ENCODE data around the gene REST. TPM values are rescaled to one million over a fixed set of nuclear protein-coding genes. Genes with fewer than 3 reads are reported as not detected.

Gene REST
- total and polyA plus RNA-seq, 8 donors, result 3.1 to 79.7 (median 37.1) TPM

- no peak overlapping the region for H3K27ac ChIP-seq
- no peaks in the 10 kb centered on the region for H3K36me3 ChIP-seq
- TF ChIP-seq EP300 (IDR thresholded peaks at IDR 0.05) (no peak), CTCF (IDR thresholded peaks at IDR 0.05) (no peak), POLR2A (IDR thresholded peaks at IDR 0.05) (no peak), POLR2AphosphoS5 (IDR thresholded peaks at IDR 0.05) (no peak)
- intact Hi-C loops (cut with DNase I; ENCODE audit: low total_unique reads), result no loop called here
- WGBS, 5 donors, result 11 to 33% (median 27%) methylated on average over 1 of the region's 1 CpG
- no peaks in the 10 kb centered on the region for H3K27me3 ChIP-seq
- DNase-seq, result peak in 1 of 2 donors; percentile 11
- no peak overlapping the region for H3K4me3 ChIP-seq
- H3K4me1 ChIP-seq, result no peaks in the 10 kb centered on the region
- H3K9me3 ChIP-seq, result no peaks in the 10 kb centered on the region
These were observed 46.3 kb upstream of the REST start for GRCh38 chr4:56861360-56861759.

- Histone ChIP-seq H3K4me3 (no peak overlapping the region), H3K9me3 (no peaks in the 10 kb centered on the region), H3K27ac (no peak overlapping the region), H3K27me3 (no peaks in the 10 kb centered on the region), H3K4me1 (no peaks in the 10 kb centered on the region), H3K36me3 (no peaks in the 10 kb centered on the region)
- DNase-seq, result no peak
- TF ChIP-seq POLR2AphosphoS5 (IDR thresholded peaks at IDR 0.05) (no peak), POLR2A (IDR thresholded peaks at IDR 0.05) (no peak), CTCF (IDR thresholded peaks at IDR 0.05) (no peak), EP300 (IDR thresholded peaks at IDR 0.05) (no peak)
- WGBS, 5 donors, result 72 to 94% (median 85%) methylated on average over 7 of the region's 7 CpGs
- intact Hi-C loops (cut with DNase I; ENCODE audit: low total_unique reads), result no loop called here
These were observed 44.1 kb upstream of the REST start for GRCh38 chr4:56863441-56864139.

- DNase-seq, result peak in 1 of 2 donors; percentile 23
These were observed 36.8 kb upstream of the REST start for GRCh38 chr4:56870946-56871345.

GRCh38 chr4:56871371-56871866 lies 36.3 kb upstream of the REST start:
- TF ChIP-seq EP300 (IDR thresholded peaks at IDR 0.05), result no peak
- DNase-seq, result peak in 1 of 2 donors; percentile 39
- WGBS, 5 donors, result 31 to 45% (median 37%) methylated on average over 10 of the region's 10 CpGs
- Histone ChIP-seq H3K4me3 (no peak overlapping the region), H3K36me3 (no peaks in the 10 kb centered on the region), H3K4me1 (peaks cover 0 to 6% (median 0%) of the 10 kb centered on the region in 4 donors), H3K9me3 (no peaks in the 10 kb centered on the region), H3K27me3 (no peaks in the 10 kb centered on the region), H3K27ac (no peak overlapping the region)
- intact Hi-C loops (cut with DNase I; ENCODE audit: low total_unique reads), result no loop called here

More at GRCh38 chr4:56870946-56871345, 36.8 kb upstream of the REST start:
- intact Hi-C loops (cut with DNase I; ENCODE audit: low total_unique reads), result no loop called here
- H3K4me1 ChIP-seq, result peaks cover 0 to 6% (median 0%) of the 10 kb centered on the region in 4 donors
- H3K36me3 ChIP-seq, result no peaks in the 10 kb centered on the region
- H3K4me3 ChIP-seq, result no peak overlapping the region
- no peak overlapping the region for H3K27ac ChIP-seq
- 24 to 35% (median 29%) methylated on average over 4 of the region's 4 CpGs for WGBS, 5 donors
- H3K27me3 ChIP-seq, result no peaks in the 10 kb centered on the region
- no peaks in the 10 kb centered on the region for H3K9me3 ChIP-seq
- TF ChIP-seq POLR2A (IDR thresholded peaks at IDR 0.05), result no peak
- no peak for TF ChIP-seq EP300 (IDR thresholded peaks at IDR 0.05)
- TF ChIP-seq CTCF (IDR thresholded peaks at IDR 0.05), result no peak
- TF ChIP-seq POLR2AphosphoS5 (IDR thresholded peaks at IDR 0.05), result no peak

GRCh38 chr4:56874166-56874565 lies 33.5 kb upstream of the REST start:
- TF ChIP-seq POLR2AphosphoS5 (IDR thresholded peaks at IDR 0.05) (no peak), EP300 (IDR thresholded peaks at IDR 0.05) (no peak), POLR2A (IDR thresholded peaks at IDR 0.05) (no peak), CTCF (IDR thresholded peaks at IDR 0.05) (no peak)
- 36 to 72% (median 48%) methylated on average over 9 to 10 of the region's 10 CpGs for WGBS, 5 donors
- intact Hi-C loops (cut with DNase I; ENCODE audit: low total_unique reads), result no loop called here
- Histone ChIP-seq H3K4me1 (peaks cover 0 to 6% (median 0%) of the 10 kb centered on the region in 4 donors), H3K9me3 (no peaks in the 10 kb centered on the region), H3K36me3 (no peaks in the 10 kb centered on the region), H3K27me3 (no peaks in the 10 kb centered on the region), H3K27ac (no peak overlapping the region), H3K4me3 (no peak overlapping the region)
- peak in 1 of 2 donors; percentile 35 for DNase-seq
